Right ventricle myocardium superior (tissue), 1 donor: ENCODE results near the gene PSME2. TPM values are rescaled to one million over a fixed set of nuclear protein-coding genes. Genes with fewer than 3 reads are reported as not detected.

Experiments used
- ATAC-seq: fragments of 200-7000 bp; cut with Tn5 transposase; one replicate; pipeline ENCODE4 v1.9.1; 2020; ENCODE audit warnings: mild to moderate bottlenecking; ENCODE audit not compliant: poor library complexity
- DNase-seq: peaks from one replicate; pipeline ENCODE4 v3.0.0-alpha.2; 2020
- intact Hi-C: fragments of 100-400 bp; cut with DNase I; formaldehyde crosslinking; loops from one replicate; pipeline ENCODE4 v1.11.2; 2022
- total RNA-seq: library from RNA; stranded (reverse); fragmentation: NEBNext Ultra II Directional; extraction: Animal tissue kit (Norgen Biotek cat#: 25700); gene quantifications from one replicate; pipeline ENCODE4 v1.2.1, GENCODE V29; 2021
- donor health status: DM: no; HTN: yes; CAD: no; lungs with severe emphysema.

PSME2 gene
- total RNA-seq, 1 donor from 2014 or later = 88.8 TPM

DNA sequence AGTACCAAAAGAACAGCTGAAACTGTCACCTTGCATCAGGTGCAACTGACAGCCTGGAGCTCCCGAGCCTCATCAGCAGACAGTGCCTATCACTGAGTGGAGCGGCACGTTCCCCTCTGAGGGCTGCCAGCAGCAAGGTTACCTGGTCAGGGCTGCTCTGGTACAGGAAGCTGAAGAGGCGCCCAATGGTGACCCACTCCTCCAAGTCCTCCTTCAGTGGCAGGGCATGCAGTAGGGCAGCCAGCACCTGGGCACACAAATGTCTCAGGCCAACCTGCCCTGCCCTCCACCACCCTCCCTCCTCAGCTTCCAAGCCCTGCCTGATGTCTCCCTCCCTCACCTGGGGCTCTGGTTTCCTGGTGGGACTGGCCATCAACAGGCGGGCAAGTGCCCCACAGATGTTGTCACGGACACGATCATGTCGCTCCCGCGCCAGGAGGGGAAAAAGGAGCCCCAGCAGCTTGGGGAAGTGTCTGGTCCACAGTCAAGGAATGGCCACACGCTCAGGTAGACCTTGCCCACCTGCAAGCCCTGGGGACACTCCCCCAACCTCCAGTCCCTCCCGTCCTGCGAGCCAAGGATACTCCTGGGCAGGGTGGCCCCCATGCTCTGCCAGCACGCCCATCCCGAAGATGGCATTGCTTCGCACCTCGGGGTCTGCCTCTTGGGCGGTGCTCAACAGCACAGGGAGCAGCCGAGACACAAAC is 35.1 kb upstream of the PSME2 start:
- no peak for ATAC-seq
- intact Hi-C loops = no loop called here
- DNase-seq = no peak

DNA sequence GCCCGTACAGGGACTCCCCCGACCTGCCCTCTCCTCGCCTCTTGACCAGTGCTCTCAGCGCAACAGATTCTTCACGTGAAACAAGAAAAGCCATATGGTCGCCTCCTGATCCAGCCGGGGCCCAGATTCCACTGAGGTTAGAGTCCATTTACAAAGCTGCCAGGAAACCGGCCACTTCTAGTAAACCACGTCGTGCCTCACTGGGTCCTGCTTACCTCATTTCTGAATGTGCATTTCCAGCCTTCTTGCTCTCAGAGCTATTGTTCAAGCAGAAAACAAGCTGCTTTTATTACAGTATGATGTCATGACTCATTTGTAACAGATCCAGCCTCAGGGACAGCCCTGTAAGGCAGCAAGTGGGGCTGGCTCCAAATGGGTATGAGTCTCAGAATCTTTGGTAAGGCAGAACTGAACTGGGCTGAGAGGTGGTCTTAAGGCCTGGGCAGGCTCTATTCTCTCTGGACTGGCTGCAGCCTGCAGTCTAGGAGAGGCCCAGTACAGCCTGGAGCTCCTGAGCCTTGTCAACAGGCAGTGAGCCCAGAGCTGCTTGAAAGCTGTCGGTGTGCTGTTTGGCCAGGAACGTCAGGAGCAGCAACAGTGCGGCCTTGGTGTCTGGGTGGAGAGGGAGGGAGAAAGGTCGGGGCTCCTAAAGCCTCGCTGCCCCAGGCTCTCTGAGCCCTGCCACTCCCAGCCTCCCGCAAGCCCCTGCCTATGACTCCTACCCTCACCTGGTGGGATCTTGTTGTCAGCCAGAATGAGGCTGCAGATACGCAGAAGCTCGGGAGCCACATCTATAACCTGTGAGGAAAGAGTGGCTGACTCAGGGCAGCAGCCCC is 33.8 kb upstream of the PSME2 start:
- peak; percentile 50 for ATAC-seq
- DNase-seq = peak; percentile 25
- intact Hi-C loops = no loop called here

DNA sequence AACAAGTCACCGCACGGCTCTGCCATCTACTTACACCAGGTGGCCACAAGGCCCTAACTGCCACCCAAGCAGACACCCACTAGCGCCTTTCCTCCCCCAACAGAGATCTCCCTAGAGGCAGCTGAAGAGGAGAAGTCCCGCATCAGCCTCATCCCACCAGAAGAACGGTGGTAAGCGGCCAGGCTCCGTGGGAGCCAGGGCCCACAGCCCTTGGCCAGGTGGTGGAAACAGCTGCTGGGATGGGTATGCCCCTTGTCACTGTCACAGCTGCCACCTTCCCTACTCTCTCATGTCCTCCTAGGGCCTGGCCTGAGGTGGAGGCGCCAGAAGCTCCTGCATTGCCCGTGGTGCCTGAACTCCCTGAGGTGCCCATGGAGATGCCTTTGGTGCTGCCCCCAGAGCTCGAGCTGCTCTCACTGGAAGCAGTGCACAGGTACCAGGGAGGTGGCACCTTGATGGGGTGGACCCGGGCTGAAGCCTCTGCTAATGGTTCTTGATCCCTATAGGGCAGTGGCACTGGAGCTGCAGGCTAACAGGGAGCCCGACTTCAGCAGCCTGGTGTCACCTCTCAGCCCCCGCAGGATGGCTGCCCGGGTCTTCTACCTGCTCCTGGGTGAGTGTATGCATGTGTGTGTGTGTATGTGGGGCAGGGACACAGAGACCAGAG is 33.0 kb upstream of the PSME2 start:
- DNase-seq = peak; percentile 23
- peak; percentile 4 for ATAC-seq
- intact Hi-C loops = no loop called here

DNA sequence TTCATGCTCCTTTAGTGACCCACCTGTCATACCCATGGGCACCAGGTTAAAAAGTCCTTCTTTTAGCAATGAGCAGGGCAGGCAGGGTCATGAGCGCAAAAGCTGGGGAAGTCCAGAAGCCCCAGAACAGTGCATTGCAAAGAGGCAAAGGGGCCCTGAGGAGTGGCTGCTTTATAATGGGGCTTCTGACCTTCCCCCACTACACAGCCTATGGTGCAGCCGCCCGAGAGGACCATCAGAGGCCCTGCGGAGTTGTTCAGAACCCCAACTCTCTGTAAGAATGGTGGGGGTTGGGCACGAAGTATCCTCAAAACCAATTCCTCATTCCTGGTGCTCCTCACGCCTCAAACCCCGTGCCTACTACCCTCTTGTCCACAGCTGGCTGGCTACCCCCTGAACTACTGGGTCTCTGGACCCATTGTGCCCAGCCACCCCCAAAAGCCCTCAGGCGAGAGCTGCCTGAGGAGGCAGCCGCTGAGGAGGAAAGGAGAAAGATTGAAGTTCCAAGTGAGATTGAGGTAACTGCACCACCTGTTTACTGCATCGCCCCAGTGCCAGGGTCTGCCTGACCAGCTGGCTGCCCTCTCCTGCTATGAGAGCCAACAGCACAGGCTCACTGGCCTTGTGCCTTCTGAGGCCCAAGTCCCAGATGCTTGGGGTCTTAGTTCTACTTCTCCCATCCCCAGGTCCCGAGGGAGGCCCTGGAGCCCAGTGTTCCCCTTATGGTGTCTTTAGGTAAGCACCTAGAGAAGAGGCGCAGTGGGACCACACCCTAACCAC is 32.2 kb upstream of the PSME2 start:
- DNase-seq (peak; percentile 24), ATAC-seq (no peak)
- intact Hi-C loops = no loop called here

DNA sequence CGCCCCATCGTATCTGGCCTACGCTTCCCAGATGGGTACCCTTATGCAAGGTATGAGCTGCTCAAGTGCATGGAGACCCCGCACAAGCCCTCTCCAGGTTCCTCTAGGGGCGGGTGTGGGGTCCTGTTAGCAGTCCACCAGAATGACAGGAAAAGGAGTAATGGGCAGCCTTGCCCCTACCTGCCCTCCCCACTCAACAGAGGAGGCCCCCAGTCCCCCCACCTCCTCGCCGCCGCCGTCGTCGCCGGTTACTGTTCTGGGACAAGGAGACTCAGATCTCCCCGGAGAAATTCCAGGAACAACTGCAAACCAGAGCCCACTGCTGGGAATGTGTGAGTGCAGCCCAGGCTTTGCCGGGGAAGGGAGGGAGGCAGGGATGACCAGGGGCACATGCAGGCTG is 31.5 kb upstream of the PSME2 start:
- ATAC-seq = no peak
- DNase-seq = peak; percentile 34

DNA sequence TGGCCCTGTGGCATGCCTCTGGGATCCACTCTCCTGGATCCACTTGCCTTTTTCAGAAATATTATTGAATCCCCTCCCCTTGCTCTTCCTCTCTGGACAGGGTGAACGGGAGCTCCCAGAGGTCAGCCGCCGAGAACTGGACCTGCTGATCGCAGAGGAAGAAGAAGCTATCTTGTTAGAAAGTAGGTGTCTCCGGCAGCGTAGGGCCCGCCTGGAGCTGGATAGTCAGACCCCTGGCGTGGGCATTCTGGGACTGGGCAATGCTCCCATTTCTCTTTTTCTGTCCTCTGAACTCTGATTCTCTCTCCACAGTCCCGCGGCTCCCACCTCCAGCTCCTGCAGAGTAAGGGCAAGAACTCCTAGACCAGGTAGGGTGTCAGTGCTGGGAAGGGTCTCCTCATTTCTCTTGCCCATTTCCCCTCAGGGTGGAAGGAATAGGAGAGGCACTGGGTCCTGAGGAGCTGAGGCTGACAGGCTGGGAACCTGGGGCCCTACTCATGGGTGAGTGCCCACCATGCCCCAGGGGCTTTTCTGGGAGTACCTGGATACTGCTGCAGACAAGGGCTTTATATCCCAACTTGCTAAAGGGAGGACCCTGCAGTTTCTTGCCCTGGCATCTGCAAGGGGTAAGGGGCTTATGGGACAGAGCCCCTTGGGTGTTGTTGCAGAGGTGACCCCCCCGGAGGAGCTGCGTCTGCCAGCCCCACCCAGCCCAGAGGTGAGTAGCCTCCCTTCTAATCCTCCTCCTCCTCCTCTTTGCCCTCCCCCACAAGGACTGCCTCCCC is 30.8 kb upstream of the PSME2 start:
- intact Hi-C loops = no loop called here
- ATAC-seq = no peak
- DNase-seq = peak; percentile 39

More for the DNA sequence above, 31.5 kb upstream of the PSME2 start:
- intact Hi-C loops = no loop called here

DNA sequence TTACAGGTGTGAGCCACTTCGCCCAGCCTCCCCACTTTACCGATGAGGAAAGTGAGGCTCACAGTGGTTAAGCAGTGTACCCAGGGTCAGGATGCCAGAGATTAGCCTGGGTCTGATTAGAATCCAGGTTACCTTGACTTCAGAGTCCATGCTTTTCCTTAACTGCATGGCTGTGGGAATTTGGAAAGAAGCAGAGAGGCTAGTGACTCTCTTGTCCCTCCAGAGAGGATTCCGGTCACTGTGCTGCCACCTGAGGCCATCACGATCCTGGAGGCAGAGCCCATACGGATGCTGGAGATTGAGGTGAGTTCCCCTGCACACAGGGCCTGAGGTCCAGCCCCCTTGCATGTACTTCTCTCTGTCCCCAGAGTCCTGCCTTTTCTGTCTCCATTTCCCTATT is 30.2 kb upstream of the PSME2 start:
- intact Hi-C loops = no loop called here
- ATAC-seq (no peak), DNase-seq (peak; percentile 14)

DNA sequence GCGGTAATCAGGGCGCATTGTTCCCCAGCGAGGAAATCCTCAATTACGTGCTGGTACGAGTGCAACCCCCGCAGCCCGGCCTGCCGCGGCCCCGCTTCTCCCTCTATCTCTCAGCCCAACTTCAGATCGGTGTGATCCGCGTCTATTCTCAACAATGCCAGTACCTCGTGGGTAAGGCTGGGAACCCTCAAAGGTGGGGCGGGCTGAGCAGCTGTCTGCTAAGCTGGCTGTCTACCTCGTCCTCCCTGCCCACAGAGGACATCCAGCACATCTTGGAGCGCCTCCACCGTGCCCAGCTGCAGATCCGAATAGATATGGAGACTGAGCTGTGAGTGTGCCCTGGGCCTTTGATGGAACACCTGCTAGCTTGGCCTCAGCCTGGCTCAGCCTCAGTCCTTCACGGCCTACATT is 26.5 kb upstream of the PSME2 start:
- intact Hi-C loops = no loop called here
- ATAC-seq = no peak
- DNase-seq = peak; percentile 32

DNA sequence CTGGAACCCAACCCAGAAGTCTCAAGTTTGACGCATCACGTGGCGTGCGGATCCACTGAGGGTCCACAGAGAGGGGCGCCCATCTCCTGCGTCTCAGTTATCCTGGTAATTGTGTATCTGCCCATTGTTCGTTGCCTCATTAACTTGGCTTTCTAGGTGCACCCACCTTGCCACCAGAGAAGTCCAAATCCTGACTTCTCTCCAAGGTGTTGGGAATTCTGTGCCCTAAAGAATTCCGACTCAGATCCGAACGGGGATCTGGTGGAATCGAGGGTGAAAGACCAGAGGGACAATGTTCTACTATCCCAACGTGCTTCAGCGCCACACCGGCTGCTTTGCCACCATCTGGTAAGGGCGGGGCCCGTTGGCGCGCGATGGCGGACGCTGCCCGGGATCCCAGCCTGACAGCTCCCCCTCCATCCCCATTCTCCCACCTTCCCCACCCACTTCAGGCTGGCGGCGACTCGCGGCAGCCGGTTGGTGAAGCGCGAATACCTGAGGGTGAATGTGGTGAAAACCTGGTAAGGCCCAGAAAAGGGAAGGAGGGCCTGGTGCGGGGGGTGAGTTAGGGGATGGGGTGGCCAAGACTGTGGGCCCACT is 26.0 kb upstream of the PSME2 start:
- no peak for ATAC-seq
- intact Hi-C loops = no loop called here
- peak; percentile 35 for DNase-seq

DNA sequence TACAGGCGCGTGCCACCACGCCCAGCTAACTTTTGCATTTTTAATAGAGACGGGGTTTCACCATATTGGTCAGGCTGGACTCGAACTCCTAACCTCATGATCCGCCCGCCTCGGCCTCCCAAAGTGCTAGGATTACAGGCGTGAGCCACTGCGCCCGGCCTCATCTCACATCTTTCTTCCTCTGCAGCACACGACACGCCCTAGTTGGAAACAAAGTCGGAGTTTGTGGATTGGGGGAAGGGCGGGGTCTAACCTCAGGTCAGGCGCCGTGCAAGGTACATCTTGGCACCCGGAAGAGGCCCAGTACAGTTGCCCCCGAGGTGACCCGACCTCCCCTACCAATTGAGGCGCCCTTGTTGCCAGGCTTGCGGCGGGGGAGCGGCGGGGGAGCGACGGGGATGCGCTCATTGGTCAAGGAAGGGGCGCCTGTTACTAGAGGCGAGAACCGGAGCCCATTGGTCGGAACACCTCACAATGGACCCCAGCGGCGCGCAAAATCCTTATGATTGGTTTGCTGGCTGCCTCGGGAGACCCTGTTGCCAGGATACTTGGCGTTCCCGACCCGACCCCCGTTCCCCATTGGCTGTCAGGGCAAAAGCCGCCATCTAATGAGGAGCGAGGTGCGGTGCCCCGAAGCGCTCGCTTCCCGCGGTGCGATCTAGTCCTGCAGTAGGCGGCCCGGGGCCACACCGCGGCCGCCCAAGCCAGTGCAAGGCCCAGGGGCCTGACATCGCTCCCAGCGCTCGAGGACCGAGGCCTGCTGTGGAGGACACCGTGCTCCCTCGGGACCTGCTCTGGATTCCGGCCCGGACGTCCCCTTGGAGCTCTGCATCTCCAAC is 25.2 kb upstream of the PSME2 start, which contains the start of gene REC8:
REC8 (plus strand) TSS at position 659 of the 839 bp plus-strand sequence. CDS start 473 bp downstream, outside the sequence.
- DNase-seq = peak; percentile 79
- intact Hi-C loops = no loop called here
- ATAC-seq = peak; percentile 65

DNA sequence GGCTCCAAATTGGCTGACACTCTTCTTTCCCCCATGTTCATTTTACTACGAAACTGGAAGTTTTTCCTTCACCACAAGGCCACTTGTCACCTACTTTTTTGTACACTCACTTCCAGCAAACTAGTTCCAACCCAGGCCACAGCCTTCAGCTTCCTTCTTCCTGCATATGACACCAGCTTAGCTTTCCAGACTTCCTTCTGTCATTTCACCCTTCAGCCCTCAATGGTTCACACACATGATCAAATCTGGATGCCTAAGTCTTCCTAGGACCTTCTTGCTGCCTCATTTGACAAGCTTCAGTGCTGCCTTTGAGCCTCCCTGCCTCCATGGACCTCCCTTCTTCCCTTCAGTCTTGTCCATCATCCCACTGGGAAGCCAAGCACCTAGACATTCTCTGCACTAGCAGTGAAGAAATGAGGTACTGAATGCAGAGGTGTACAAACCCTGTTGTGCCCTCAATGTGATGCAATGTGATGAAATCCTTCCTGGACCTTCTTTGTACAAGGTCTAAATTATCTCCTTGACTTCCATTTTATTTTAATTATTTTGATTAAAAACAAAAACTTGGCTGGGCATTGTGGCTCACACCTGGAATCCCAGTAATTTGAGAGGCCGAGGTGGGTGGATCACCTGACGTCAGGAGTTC is 21.2 kb upstream of the PSME2 start:
- intact Hi-C loops = no loop called here
- DNase-seq (no peak), ATAC-seq (no peak)

DNA sequence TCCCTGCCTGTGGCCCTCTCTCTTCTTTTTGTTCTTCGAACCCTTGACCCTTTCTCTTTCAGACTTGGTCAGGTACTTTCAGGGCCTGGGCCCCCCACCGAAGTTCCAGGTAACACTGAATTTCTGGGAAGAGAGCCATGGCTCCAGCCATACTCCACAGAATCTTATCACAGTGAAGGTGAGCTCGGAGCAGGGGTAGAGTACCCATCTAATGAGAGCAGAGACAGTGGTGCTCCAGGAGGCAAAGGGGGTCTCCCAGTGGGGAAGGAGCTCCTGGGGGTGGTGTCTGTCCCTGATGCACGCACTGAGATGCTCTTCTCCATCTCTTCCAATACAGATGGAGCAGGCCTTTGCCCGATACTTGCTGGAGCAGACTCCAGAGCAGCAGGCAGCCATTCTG is 19.4 kb upstream of the PSME2 start:
- DNase-seq (peak; percentile 19), ATAC-seq (no peak)
- intact Hi-C loops = no loop called here

DNA sequence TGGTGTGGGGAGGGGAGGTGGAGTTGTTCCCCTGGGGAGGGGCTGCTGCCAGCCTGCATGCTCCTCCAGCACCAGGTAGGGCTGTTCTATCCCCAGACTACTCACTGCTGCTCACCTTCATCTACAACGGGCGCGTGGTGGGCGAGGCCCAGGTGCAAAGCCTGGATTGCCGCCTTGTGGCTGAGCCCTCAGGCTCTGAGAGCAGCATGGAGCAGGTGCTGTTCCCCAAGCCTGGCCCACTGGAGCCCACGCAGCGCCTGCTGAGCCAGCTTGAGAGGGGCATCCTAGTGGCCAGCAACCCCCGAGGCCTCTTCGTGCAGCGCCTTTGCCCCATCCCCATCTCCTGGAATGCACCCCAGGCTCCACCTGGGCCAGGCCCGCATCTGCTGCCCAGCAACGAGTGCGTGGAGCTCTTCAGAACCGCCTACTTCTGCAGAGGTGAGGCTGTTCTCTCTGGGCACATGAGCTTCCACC is 18.1 kb upstream of the PSME2 start:
- peak; percentile 24 for DNase-seq
- intact Hi-C loops = no loop called here
- ATAC-seq = no peak

DNA sequence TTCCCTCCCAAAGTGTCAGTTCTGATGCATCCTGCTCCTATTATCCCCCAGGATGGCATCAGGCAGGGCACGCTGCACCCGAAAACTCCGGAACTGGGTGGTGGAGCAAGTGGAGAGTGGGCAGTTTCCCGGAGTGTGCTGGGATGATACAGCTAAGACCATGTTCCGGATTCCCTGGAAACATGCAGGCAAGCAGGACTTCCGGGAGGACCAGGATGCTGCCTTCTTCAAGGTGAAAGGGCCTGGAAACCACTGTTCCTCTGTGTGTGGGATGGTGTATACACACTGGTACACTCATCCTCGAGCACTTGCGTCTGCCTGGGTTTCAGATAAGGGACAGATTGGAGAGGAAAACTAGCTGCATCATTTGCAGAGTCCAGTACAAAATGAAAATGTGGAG is 15.7 kb upstream of the PSME2 start:
- ATAC-seq (no peak), DNase-seq (peak; percentile 24)
- intact Hi-C loops = no loop called here

DNA sequence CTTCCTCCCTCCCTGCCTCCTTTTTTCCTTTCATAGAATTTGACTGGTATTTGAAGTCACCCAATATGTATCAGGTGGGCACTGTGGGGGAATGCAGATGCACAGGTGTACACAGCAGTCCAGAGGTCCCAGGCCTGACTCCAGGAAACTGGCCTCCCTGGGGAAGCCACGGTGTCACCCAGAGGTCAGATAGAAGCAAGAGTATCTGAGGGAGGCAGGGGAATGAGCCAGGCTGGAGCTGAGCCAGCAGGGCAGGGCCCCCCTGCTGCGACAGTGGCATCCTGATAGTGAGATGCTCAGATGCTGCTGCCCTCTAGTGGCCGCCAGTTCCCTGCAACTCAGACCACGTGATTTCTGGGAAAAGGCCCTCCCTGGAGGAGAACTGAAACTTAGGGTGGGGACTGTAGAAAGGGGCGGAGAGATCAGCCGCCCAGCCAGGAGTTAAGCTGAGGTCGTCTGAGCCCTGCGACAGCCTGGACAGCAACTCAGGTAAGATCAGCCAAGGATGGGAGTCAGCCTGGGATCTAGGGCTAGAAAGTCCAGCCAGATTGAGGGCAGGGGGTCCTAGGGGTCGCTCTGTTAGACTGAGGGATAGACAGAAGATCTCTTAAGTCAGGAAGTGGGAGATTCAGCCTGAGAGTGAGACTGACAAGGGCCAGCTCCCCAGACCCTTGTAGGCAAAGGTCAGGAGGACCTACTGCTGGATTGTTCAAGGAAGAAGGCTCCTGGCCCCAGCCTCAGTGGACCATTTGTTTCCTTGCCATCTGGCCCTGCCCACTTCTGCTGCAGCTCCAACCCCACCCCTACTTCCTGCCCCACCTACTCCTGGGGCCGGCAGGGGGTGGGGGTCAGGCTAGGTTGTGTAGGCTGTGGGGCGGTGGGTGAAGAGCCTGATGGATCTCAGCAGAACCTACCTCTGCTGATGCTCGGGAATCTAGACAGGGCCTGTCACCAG is 14.7 kb upstream of the PSME2 start, which contains the start of gene IRF9:
IRF9 (plus strand) TSS at position 416 of the 955 bp plus-strand sequence. CDS start 880 bp downstream, outside the sequence.
- intact Hi-C loops = no loop called here
- ATAC-seq = peak; percentile 95
- DNase-seq = peak; percentile 97
